K562 (cell line): ENCODE results near the gene ZNRF2. TPM values are rescaled to one million over a fixed set of nuclear protein-coding genes. Genes with fewer than 3 reads are reported as not detected.

Experiments used
- ATAC-seq: fragments of 200-7000 bp; cut with Tn5 transposase; 3 replicates; pipeline ENCODE4 v1.9.1; 2020; ENCODE audit warnings: moderate library complexity
- BruUV-seq: library from RNA; stranded (reverse); fragments of 400-500 nt; replicated peaks from 2 replicates; lab custom pipeline; 2021; lab: Mats Ljungman, UMichigan
- CTCF ChIA-PET: fragments of 300-600 bp; formaldehyde crosslinking; extraction: SDS; loops from one replicate; lab custom pipeline; 2021; ENCODE audit warnings: low intra/inter-chr PET ratio; lab: Yijun Ruan, JAX
- POLR2A ChIA-PET: fragments of 300-600, 350-650 bp; sonication (Branson Sonifier 250); formaldehyde crosslinking; extraction: SDS; loops from one replicate; lab custom pipeline; 2021; ENCODE audit warnings: antibody characterized with exemption, inconsistent platforms; lab: Yijun Ruan, JAX
- DNase-seq, 4 experiments: peaks; one replicate each; pipeline versions ENCODE4 v3.0.0 to v3.0.0-alpha.2; 2011 to 2018; ENCODE audit warnings: low spot score in 3 of 4, mixed read lengths in 3 of 4; ENCODE audit errors: extremely low read depth in 1 of 4
- FAIRE-seq: peaks from 2 replicates; lab custom pipeline; 2011; peaks lifted over from hg19 to GRCh38; lab: Jason Lieb, UNC
- H2AFZ ChIP-seq: 2 replicates; pipeline ENCODE4 v1.6.0; 2011; ENCODE audit warnings: low read depth, low read length, control low read depth, inconsistent platforms
- H3K27ac ChIP-seq: fragments of 200-600 bp; 3 replicates; pipeline ENCODE4 v1.8.0; 2011; ENCODE audit warnings: low read depth, mild to moderate bottlenecking, control low read depth, inconsistent platforms, low read length, moderate library complexity, mixed read lengths; ENCODE audit errors: extremely low read depth
- H3K27me3 ChIP-seq, 2 experiments: fragments of 300-600 bp in 1 of 2; 2 replicates in 1 of 2; 3 replicates in 1 of 2; pipeline versions ENCODE4 v1.6.0 to v1.8.0; 2011; ENCODE audit warnings: inconsistent platforms in 2 of 2, low read length in 2 of 2, mild to moderate bottlenecking in 1 of 2, mixed read lengths in 1 of 2, moderate library complexity in 1 of 2; ENCODE audit not compliant: control insufficient read depth in 2 of 2, insufficient read depth in 2 of 2
- H3K36me3 ChIP-seq: fragments of 300-600 bp; 3 replicates; pipeline ENCODE4 v1.8.0; 2011; ENCODE audit warnings: mild to moderate bottlenecking, low read length, inconsistent platforms; ENCODE audit not compliant: control insufficient read depth, insufficient read depth
- H3K4me1 ChIP-seq, 2 experiments: fragments of 200-600 bp in 1 of 2; replicated peaks in 1 of 2; 2 replicates in 1 of 2; 3 replicates in 1 of 2; pipeline versions ENCODE4 v1.5.1 to v1.8.0; 2011; ENCODE audit warnings: inconsistent platforms in 2 of 2, low read length in 2 of 2, mild to moderate bottlenecking in 1 of 2, mixed read lengths in 1 of 2, moderate library complexity in 1 of 2; ENCODE audit not compliant: control insufficient read depth in 2 of 2, insufficient read depth in 2 of 2
- H3K4me2 ChIP-seq: 2 replicates; pipeline ENCODE4 v1.6.1; 2011; ENCODE audit warnings: low read length, control low read depth, inconsistent platforms, mixed read lengths; ENCODE audit not compliant: insufficient read depth
- H3K4me3 ChIP-seq: fragments of 200-600 bp; sonication (generic), shearing (Covaris generic); 2 replicates; pipeline ENCODE4 v1.5.1; 2016; ENCODE audit warnings: control low read depth, inconsistent platforms
- H3K79me2 ChIP-seq: fragments of 200-600 bp; 3 replicates; pipeline ENCODE4 v1.8.0; 2011; ENCODE audit warnings: low read length, inconsistent platforms; ENCODE audit not compliant: control insufficient read depth, insufficient read depth
- H3K9ac ChIP-seq, 2 experiments: 2 replicates each; pipeline versions ENCODE4 v1.6.0 to v1.6.1; 2011; ENCODE audit warnings: low read depth in 2 of 2, low read length in 2 of 2, control low read depth in 1 of 2, inconsistent platforms in 1 of 2, mild to moderate bottlenecking in 1 of 2, mixed read lengths in 1 of 2; ENCODE audit not compliant: insufficient read depth in 1 of 2
- H3K9me1 ChIP-seq: one replicate; pipeline ENCODE4 v1.6.0; 2011; ENCODE audit warnings: inconsistent platforms, mild to moderate bottlenecking, low read length, moderate library complexity; ENCODE audit not compliant: control insufficient read depth, insufficient read depth
- H3K9me3 ChIP-seq: replicated peaks from 2 replicates; pipeline ENCODE4 v1.5.1; 2011; ENCODE audit warnings: low read depth, low read length, inconsistent platforms; ENCODE audit not compliant: control insufficient read depth, insufficient read depth
- H4K20me1 ChIP-seq: replicated peaks from 2 replicates; pipeline ENCODE4 v1.6.1; 2011; ENCODE audit warnings: low read length, inconsistent platforms, mixed read lengths; ENCODE audit not compliant: control insufficient read depth, insufficient read depth
- ESRRB ChIP-seq: fragments of 250-450 bp; sonication (Bioruptor Pico); IDR thresholded peaks from 2 replicates; pipeline ENCODE4 v1.5.0; 2020; ENCODE audit warnings: mild to moderate bottlenecking, moderate library complexity, borderline replicate concordance
- HMGXB4 ChIP-seq: sonication (generic); formaldehyde crosslinking; IDR thresholded peaks from 2 replicates; pipeline ENCODE4 v1.8.1; 2023; ENCODE audit warnings: mild to moderate bottlenecking, missing genetic modification reagents
- NELFE ChIP-seq: IDR thresholded peaks from 2 replicates; pipeline ENCODE4 v1.6.1; 2011; ENCODE audit warnings: mild to moderate bottlenecking; ENCODE audit not compliant: insufficient read depth, insufficient read length
- SUPT5H ChIP-seq: fragments of 450-650 bp; IDR thresholded peaks from 2 replicates; pipeline ENCODE4 v1.6.1; 2016
- UBTF ChIP-seq, 2 experiments: IDR thresholded peaks; 2 replicates each; pipeline ENCODE4 v1.6.1; 2012; ENCODE audit warnings: improper control_type of control experiment in 2 of 2, low read depth in 2 of 2, low read length in 2 of 2, borderline replicate concordance in 1 of 2
- ZNF140 ChIP-seq: fragments of 250-450 bp; sonication (Bioruptor Pico); IDR thresholded peaks from 2 replicates; pipeline ENCODE4 v1.8.0; 2021; ENCODE audit warnings: moderate library complexity, mild to moderate bottlenecking, inconsistent platforms
- ZNF561 ChIP-seq: fragments of 450-650 bp; formaldehyde crosslinking; conservative IDR thresholded peaks from 2 replicates; pipeline ENCODE4 v1.4.0; 2020; ENCODE audit warnings: mild to moderate bottlenecking, moderate library complexity
- WGBS: fragments of 100-300 bp; shearing (Covaris generic); methylation state at CpG from one replicate; pipeline ENCODE4 v1.1.6; 2016; ENCODE audit warnings: low coverage, mixed read lengths; ENCODE audit not compliant: insufficient coverage; ENCODE audit errors: missing lambda C conversion rate; 5-methylcytosine and 5-hydroxymethylcytosine counted together
- in situ Hi-C: fragments of 300-500 bp; cut with MboI; formaldehyde crosslinking; loops from 4 replicates; pipeline ENCODE4 v1.15.0; 2018; ENCODE audit warnings: inconsistent platforms, mixed read lengths
- intact Hi-C: fragments of 100-400 bp; cut with micrococcal nuclease; formaldehyde crosslinking; loops from 2 replicates; pipeline ENCODE4 v1.14.2; 2022
- polyA plus RNA-seq, 8 experiments: library from polyadenylated mRNA; depleted of rRNA in 4 of 8; stranded (reverse) in 5 of 8; unstranded in 3 of 8; fragments of >200 nt; fragmentation: Nextera tagmentation in 2 of 8; fragmentation: Illumina TruSeq in 1 of 8; extraction: Ambion mirVana in 2 of 8; extraction: Trizol in 1 of 8; gene quantifications; 2 replicates each; pipeline versions ENCODE4 v1.2.1 to v1.2.3, GENCODE V29; 2011 to 2014; ENCODE audit warnings: inconsistent platforms in 1 of 8, missing spikeins in 1 of 8
- total RNA-seq, 7 experiments: library from RNA; depleted of rRNA in 6 of 7; stranded (reverse); fragments of >200 nt in 6 of 7; fragmentation: Illumina TruSeq in 2 of 7; extraction: Trizol in 2 of 7; gene quantifications; 2 replicates each; pipeline versions ENCODE4 v1.2.1 to v1.2.3, GENCODE V29; 2011 to 2021; ENCODE audit warnings: low replicate concordance in 1 of 7
- TF ChIP-seq, protein P1 (sequence below): fragments of 250-450 bp; sonication (Bioruptor Pico); IDR thresholded peaks from 2 replicates; pipeline ENCODE4 v1.5.0; 2021
- TF ChIP-seq, protein P2 (sequence below): fragments of 250-450 bp; sonication (Bioruptor Pico); IDR thresholded peaks from 2 replicates; pipeline ENCODE4 v1.5.1; 2021; ENCODE audit warnings: mild to moderate bottlenecking
- TF ChIP-seq, protein P3 (sequence below), 2 experiments: fragments of 450-650 bp in 1 of 2; sonication (generic) in 1 of 2; formaldehyde crosslinking in 1 of 2; IDR thresholded peaks in 1 of 2; conservative IDR thresholded peaks in 1 of 2; 2 replicates each; pipeline versions ENCODE4 v1.6.1 to v1.8.1; 2016 to 2023; ENCODE audit warnings: mild to moderate bottlenecking in 2 of 2, moderate library complexity in 2 of 2, inconsistent platforms in 1 of 2, missing genetic modification reagents in 1 of 2

Gene ZNRF2
- total and polyA plus RNA-seq, 9 of the 15 experiments (the other 6 are each of a cell fraction or from before 2014, with no cell fraction given): 1.1 to 13.9 (median 5.5) TPM

DNA sequence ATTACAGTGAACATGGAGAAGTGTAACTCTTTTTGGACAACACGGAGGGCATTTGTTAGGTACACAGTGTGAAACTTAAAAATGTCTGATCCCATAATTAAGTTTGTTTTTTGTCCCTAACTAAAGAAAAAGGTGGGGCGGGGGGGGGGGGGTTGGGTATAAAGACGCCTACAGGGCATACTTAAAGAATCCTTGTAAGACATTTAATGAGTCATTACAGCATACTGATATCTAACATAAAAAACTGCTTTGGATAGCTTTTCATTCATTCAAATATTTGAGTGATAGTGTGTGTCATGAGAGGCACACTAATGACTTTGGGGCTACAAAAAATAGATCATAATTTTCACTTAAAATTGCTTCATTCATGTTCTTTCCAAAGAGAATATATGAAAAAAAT, 31.2 kb downstream of the ZNRF2 start:
- Histone ChIP-seq H3K9me3 (no peaks in the 10 kb centered on the region), H3K79me2 (peaks cover 76% of the 10 kb centered on the region), H3K36me3 (no peaks in the 10 kb centered on the region), H2AFZ (no peak overlapping the region)
- in situ Hi-C loops: no loop called here
- no peak for FAIRE-seq
- no peak for ATAC-seq
- 63% methylated on average over 2 of the region's 3 CpGs for WGBS
- CTCF ChIA-PET: no interaction called here
- TF ChIP-seq ZNF561 (CRISPR knock-in tag): no peak
- TF ChIP-seq UBTF (IDR thresholded peaks at IDR 0.05; ENCODE audit: borderline replicate concordance in 1 of 2, low read depth in 2 of 2, low read length in 2 of 2): no peak
- TF ChIP-seq, protein P1, sequence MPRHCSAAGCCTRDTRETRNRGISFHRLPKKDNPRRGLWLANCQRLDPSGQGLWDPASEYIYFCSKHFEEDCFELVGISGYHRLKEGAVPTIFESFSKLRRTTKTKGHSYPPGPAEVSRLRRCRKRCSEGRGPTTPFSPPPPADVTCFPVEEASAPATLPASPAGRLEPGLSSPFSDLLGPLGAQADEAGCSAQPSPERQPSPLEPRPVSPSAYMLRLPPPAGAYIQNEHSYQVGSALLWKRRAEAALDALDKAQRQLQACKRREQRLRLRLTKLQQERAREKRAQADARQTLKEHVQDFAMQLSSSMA (CRISPR knock-in tag): no peak
- TF ChIP-seq, protein P2, sequence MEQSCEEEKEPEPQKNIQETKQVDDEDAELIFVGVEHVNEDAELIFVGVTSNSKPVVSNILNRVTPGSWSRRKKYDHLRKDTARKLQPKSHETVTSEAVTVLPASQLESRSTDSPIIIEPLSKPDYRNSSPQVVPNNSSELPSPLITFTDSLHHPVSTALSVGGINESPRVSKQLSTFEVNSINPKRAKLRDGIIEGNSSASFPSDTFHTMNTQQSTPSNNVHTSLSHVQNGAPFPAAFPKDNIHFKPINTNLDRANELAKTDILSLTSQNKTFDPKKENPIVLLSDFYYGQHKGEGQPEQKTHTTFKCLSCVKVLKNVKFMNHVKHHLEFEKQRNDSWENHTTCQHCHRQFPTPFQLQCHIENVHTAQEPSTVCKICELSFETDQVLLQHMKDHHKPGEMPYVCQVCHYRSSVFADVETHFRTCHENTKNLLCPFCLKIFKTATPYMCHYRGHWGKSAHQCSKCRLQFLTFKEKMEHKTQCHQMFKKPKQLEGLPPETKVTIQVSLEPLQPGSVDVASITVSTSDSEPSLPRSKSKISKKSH (CRISPR knock-in tag): no peak
- no peak for TF ChIP-seq NELFE
- no peak for TF ChIP-seq ZNF140 (CRISPR knock-in tag)
- TF ChIP-seq ESRRB (CRISPR knock-in tag): no peak
- no peak for TF ChIP-seq SUPT5H
- TF ChIP-seq HMGXB4 (CRISPR knock-in tag): no peak
- TF ChIP-seq, protein P3, sequence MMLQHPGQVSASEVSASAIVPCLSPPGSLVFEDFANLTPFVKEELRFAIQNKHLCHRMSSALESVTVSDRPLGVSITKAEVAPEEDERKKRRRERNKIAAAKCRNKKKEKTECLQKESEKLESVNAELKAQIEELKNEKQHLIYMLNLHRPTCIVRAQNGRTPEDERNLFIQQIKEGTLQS (IDR thresholded peaks at IDR 0.05): no peak
- TF ChIP-seq, protein P3 (CRISPR knock-in tag; conservative IDR thresholded peaks at IDR 0.05): no peak
- TF ChIP-seq, all 486 proteins: peak for 0
- no peaks in the 10 kb centered on the region for H4K20me1 ChIP-seq
- H3K9ac ChIP-seq: no peak overlapping the region
- no peak overlapping the region for H3K27ac ChIP-seq
- H3K27me3 ChIP-seq: no peaks in the 10 kb centered on the region
- intact Hi-C loops: no loop called here
- POLR2A ChIA-PET: no interaction called here
- no peak overlapping the region for H3K4me3 ChIP-seq
- H3K4me2 ChIP-seq: no peak overlapping the region
- no peaks in the 10 kb centered on the region; a peak in 1 of 5 replicates for H3K4me1 ChIP-seq
- BruUV-seq: no TSS peak
- DNase-seq: no peak
- no peaks in the 10 kb centered on the region for H3K9me1 ChIP-seq
